Activated T-helper 1 cell treated with anti-CD3 and anti-CD28 coated beads, Interleukin-12 subunit alpha, Interleukin-12 subunit beta, Interleukin-2, Interleukin-4 antibody, amounts not matched to agents 30 ng/mL and 10 ng/mL and 1 ng/mL, durations not matched to agents 14 hours and 24 hours and 36 hours (primary cell): ENCODE data around the gene GRAP. TPM values are rescaled to one million over a fixed set of nuclear protein-coding genes. Genes with fewer than 3 reads are reported as not detected.

Source experiments
- DNase-seq: peaks from one replicate; pipeline ENCODE4 v3.0.0; 2021; ENCODE audit warnings: low spot score
- H3K27ac Mint-ChIP-seq: one replicate; pipeline ENCODE4 v1.8.0; 2021; ENCODE audit warnings: mild to moderate bottlenecking, mixed read lengths
- H3K27me3 Mint-ChIP-seq: one replicate; pipeline ENCODE4 v1.8.0; 2022; ENCODE audit warnings: mild to moderate bottlenecking, moderate library complexity, mixed read lengths; ENCODE audit not compliant: insufficient read depth
- H3K36me3 Mint-ChIP-seq: one replicate; pipeline ENCODE4 v1.8.0; 2021; ENCODE audit warnings: low read depth, mixed read lengths
- H3K4me1 Mint-ChIP-seq: one replicate; pipeline ENCODE4 v1.8.0; 2021; ENCODE audit warnings: low read depth, mixed read lengths
- H3K4me3 Mint-ChIP-seq: one replicate; pipeline ENCODE4 v1.8.0; 2021; ENCODE audit warnings: mild to moderate bottlenecking, moderate library complexity, mixed read lengths
- H3K9me3 Mint-ChIP-seq: one replicate; pipeline ENCODE4 v1.8.0; 2021; ENCODE audit warnings: mixed read lengths
- intact Hi-C: fragments of 100-400 bp; cut with micrococcal nuclease; formaldehyde crosslinking; loops from one replicate; pipeline ENCODE4 v1.15.1; 2024
- total RNA-seq: library from RNA; stranded (reverse); gene quantifications from 2 replicates; pipeline ENCODE4 v1.2.3, GENCODE V29; 2022

The GRAP gene
- total RNA-seq, 1 donor from 2014 or later = 10.2 TPM

DNA sequence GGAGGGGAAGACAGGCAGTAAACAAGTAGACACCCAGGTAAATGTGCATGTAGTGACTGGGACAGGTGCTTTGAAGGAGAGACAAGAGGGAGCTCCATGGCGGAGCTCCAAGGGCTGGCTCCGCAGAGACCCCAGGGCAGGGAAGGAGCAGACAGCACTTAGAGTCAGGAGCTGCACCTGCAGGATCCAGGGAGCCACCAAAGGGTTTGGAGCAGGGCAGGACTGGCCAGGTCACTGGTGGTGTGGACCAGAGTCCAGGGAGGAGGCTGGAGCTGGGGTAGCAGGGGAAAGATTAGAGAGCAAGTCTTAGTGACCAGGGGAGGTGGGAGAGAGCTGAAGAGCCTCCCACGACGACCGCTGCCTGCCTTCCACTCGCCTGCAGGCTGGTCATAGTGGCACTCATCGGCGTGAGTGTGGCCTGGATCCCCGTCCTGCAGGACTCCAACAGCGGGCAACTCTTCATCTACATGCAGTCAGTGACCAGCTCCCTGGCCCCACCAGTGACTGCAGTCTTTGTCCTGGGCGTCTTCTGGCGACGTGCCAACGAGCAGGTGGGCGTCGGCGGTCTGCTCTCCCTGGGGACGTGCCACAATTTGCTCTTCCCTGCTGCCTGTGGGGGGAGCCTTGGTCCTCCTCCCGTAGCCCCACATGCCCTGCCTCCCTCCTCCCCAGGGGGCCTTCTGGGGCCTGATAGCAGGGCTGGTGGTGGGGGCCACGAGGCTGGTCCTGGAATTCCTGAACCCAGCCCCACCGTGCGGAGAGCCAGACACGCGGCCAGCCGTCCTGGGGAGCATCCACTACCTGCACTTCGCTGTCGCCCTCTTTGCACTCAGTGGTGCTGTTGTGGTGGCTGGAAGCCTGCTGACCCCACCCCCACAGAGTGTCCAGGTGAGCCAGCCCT is 27.5 kb downstream of the GRAP start:
- DNase-seq = no peak
- Mint-ChIP-seq H3K4me1 (peaks cover 6% of the 10 kb centered on the region), H3K27me3 (peaks cover 1% of the 10 kb centered on the region), H3K36me3 (peaks cover 10% of the 10 kb centered on the region), H3K27ac (no peak overlapping the region), H3K4me3 (no peak overlapping the region), H3K9me3 (no peaks in the 10 kb centered on the region)
- intact Hi-C loops = no loop called here

GRCh38 chr17:19018600-19018950 is 28.2 kb downstream of the GRAP start:
- H3K27ac Mint-ChIP-seq = no peak overlapping the region
- no peaks in the 10 kb centered on the region for H3K4me1 Mint-ChIP-seq
- intact Hi-C loops = no loop called here
- H3K4me3 Mint-ChIP-seq = no peak overlapping the region
- H3K36me3 Mint-ChIP-seq = peaks cover 7% of the 10 kb centered on the region
- no peak for DNase-seq
- H3K9me3 Mint-ChIP-seq = no peaks in the 10 kb centered on the region
- H3K27me3 Mint-ChIP-seq = peaks cover 3% of the 10 kb centered on the region

DNA sequence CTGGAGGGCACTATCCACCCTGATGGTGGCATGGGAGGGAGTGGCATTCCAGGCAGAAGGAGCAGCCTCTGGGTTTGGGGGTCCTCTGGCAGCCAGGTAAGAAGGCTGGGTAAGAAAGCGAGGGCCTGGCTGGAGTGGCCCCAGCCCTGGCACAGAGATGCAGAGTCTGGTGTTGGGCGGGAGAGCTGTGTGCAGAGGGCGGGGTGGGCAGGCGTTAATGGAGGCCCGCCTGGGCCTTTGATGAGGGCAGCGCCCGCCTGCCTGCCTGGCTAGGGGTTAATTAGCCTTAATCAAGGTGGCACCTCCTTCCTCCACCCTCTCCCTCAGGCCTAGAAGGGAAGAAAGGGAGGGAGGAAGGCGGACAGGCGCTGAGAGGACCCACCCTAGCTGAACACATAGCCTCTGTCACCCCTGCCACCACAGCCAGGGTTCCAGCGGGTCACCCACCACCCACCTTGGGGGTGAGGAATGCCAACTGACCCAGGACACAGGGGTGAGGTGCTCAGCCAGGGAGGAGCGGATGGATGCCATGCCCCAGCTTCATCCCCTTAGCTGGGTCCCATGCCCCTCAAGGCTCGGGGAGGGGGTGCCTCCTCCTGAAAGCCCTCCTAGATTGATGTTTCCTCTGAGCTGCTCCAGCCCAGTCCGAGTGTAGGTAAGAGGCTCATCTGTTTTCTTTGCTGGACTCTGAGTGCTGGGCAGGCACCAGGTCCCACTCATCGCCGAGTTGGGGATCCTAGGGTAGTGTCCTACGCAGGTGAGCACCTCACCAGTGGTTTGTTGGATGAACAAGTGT is 28.8 kb downstream of the GRAP start:
- Mint-ChIP-seq H3K4me1 (no peaks in the 10 kb centered on the region), H3K27me3 (peaks cover 3% of the 10 kb centered on the region), H3K9me3 (no peaks in the 10 kb centered on the region), H3K36me3 (peaks cover 7% of the 10 kb centered on the region), H3K4me3 (no peak overlapping the region), H3K27ac (no peak overlapping the region)
- intact Hi-C loops = no loop called here
- DNase-seq = no peak

GRCh38 chr17:19017401-19017800 is 29.4 kb downstream of the GRAP start:
- Mint-ChIP-seq H3K4me1 (no peaks in the 10 kb centered on the region), H3K27ac (no peak overlapping the region), H3K27me3 (peaks cover 3% of the 10 kb centered on the region), H3K9me3 (no peaks in the 10 kb centered on the region), H3K4me3 (no peak overlapping the region), H3K36me3 (peaks cover 7% of the 10 kb centered on the region)
- no peak for DNase-seq
- intact Hi-C loops = no loop called here

- Mint-ChIP-seq H3K4me1 (no peaks in the 10 kb centered on the region), H3K27ac (no peak overlapping the region), H3K27me3 (peaks cover 3% of the 10 kb centered on the region), H3K4me3 (no peak overlapping the region), H3K9me3 (no peaks in the 10 kb centered on the region), H3K36me3 (peaks cover 7% of the 10 kb centered on the region)
- DNase-seq = no peak
- intact Hi-C loops = no loop called here
Measured at GRCh38 chr17:19016881-19017280, 29.9 kb downstream of the GRAP start.

- no peak for DNase-seq
- Mint-ChIP-seq H3K36me3 (peaks cover 7% of the 10 kb centered on the region), H3K9me3 (no peaks in the 10 kb centered on the region), H3K27ac (no peak overlapping the region), H3K27me3 (peaks cover 3% of the 10 kb centered on the region), H3K4me3 (no peak overlapping the region), H3K4me1 (no peaks in the 10 kb centered on the region)
- intact Hi-C loops = no loop called here
Measured at GRCh38 chr17:19016297-19016696, 30.5 kb downstream of the GRAP start.

- Mint-ChIP-seq H3K27ac (no peak overlapping the region), H3K9me3 (no peaks in the 10 kb centered on the region), H3K36me3 (peaks cover 7% of the 10 kb centered on the region), H3K4me1 (no peaks in the 10 kb centered on the region), H3K4me3 (no peak overlapping the region), H3K27me3 (peaks cover 3% of the 10 kb centered on the region)
- intact Hi-C loops = no loop called here
- no peak for DNase-seq
Measured at GRCh38 chr17:19015428-19015827, 31.3 kb downstream of the GRAP start.

- Mint-ChIP-seq H3K36me3 (peaks cover 3% of the 10 kb centered on the region), H3K9me3 (no peaks in the 10 kb centered on the region), H3K27ac (no peak overlapping the region), H3K4me1 (no peaks in the 10 kb centered on the region), H3K4me3 (no peak overlapping the region), H3K27me3 (peaks cover 2% of the 10 kb centered on the region)
- DNase-seq = no peak
- intact Hi-C loops = no loop called here
Measured at GRCh38 chr17:19014628-19015215, 32.0 kb downstream of the GRAP start.

GRCh38 chr17:19013806-19014627 is 32.7 kb downstream of the GRAP start:
- no peak overlapping the region for H3K27ac Mint-ChIP-seq
- H3K9me3 Mint-ChIP-seq = no peaks in the 10 kb centered on the region
- H3K36me3 Mint-ChIP-seq = peaks cover 3% of the 10 kb centered on the region
- intact Hi-C loops = no loop called here
- DNase-seq = no peak
- no peak overlapping the region for H3K4me3 Mint-ChIP-seq
- peaks cover 2% of the 10 kb centered on the region for H3K27me3 Mint-ChIP-seq
- no peaks in the 10 kb centered on the region for H3K4me1 Mint-ChIP-seq

DNA sequence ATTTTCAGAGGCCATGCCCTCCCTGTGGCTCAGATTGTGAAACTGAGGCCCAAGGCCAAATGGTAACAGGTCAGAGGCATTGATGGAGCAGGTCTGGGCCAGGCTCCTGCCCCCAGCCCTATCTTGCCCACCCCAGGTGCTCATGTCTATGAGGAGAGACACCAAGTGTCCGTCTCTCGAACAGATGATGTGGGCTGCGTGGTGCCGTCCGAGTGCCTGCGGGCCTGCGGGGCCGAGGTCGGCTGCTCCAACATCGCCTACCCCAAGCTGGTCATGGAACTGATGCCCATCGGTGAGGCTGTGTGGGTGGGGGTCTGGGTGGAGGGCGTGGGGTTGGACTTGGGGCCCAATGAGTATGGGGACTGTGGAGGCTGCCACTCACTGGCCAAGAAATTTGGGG is 33.5 kb downstream of the GRAP start:
- Mint-ChIP-seq H3K4me3 (no peak overlapping the region), H3K27ac (no peak overlapping the region), H3K4me1 (no peaks in the 10 kb centered on the region), H3K36me3 (no peaks in the 10 kb centered on the region), H3K27me3 (peaks cover 2% of the 10 kb centered on the region), H3K9me3 (no peaks in the 10 kb centered on the region)
- intact Hi-C loops = no loop called here
- DNase-seq = no peak

DNA sequence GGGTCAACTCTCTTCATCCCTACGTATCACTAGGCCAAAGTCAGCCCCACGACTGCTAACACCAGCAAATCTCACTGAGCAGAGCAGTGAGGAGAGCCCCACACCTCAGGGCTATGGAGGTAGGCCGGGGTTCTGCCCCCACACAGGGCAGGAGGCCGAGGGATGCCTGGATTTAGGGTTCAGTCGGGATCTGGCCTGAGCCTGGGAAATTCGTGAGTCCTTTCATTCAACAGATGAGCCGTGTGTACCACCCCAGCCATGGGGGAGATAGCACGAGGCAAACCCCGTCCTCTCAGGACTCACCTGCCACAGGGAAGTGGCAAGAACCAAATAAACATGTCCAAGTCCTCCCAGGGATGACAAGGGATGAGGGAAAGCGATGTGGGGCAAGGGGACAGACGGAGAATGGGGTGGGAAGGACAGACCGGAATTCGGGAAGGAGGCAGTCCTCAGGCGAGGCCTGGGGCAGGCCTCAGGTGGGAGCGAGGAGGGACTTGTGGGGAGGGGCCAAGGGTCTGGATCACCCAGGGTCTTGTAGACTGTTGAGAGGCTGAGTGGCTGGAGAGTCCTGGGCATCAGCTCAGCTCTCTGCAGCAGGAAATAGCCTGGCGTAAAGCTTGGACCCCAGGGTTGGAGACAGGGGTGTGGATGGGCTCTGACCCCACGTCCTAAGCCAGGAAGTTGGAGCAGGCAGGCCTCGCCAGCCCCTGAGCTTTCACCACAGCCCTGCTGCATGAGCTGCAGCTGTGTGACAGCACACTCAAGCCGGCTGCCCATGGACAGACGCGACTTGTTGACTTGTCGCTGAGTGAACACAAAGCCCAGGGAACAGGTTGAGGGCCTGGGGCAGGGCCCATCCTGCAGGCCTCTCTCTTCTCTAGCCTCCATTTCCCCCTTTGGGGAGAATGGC is 34.3 kb downstream of the GRAP start:
- no peaks in the 10 kb centered on the region for H3K9me3 Mint-ChIP-seq
- intact Hi-C loops = no loop called here
- H3K36me3 Mint-ChIP-seq = no peaks in the 10 kb centered on the region
- H3K27ac Mint-ChIP-seq = no peak overlapping the region
- no peak overlapping the region for H3K4me3 Mint-ChIP-seq
- H3K4me1 Mint-ChIP-seq = peaks cover 4% of the 10 kb centered on the region
- no peak for DNase-seq
- H3K27me3 Mint-ChIP-seq = peaks cover 6% of the 10 kb centered on the region

DNA sequence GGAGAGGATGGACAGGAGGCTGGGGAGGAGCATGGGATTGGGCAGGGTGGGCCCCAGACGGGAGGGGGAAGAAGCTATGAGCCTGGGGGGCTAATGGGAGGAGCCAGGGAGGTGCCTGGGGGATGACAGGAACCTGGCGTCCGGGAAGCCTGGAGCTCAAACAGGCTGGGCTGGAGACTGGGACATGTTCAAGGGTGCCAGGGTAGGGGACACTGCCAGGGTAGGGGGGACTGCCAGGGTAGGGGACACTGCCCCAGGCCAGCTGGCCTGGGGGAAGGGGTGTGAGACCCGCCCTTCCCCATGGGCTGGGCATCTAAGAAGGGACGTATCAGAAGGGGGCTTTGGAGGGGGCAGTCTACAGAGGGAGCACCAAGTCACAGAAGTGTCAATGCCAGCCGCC is 35.2 kb downstream of the GRAP start:
- Mint-ChIP-seq H3K4me3 (no peak overlapping the region), H3K27ac (no peak overlapping the region), H3K4me1 (peaks cover 5% of the 10 kb centered on the region), H3K27me3 (peaks cover 10% of the 10 kb centered on the region), H3K9me3 (no peaks in the 10 kb centered on the region), H3K36me3 (no peaks in the 10 kb centered on the region)
- intact Hi-C loops = no loop called here
- no peak for DNase-seq
